ENCODE results near the gene TMEM87A. TPM values are rescaled to one million over a fixed set of nuclear protein-coding genes. Genes with fewer than 3 reads are reported as not detected.
"Not testable (repeated sequence)": the region's sequence is repeated elsewhere in the genome, so short reads cannot be mapped to it uniquely, and the experiment has no call there.

Gene TMEM87A
- total RNA-seq, 1 donor from 2014 or later: 17.3 TPM

GRCh38 chr15:42275780-42276391 is 2.7 kb upstream of the TMEM87A start:
- ATAC-seq (ENCODE audit: poor library complexity) (no peak), DNase-seq (no peak)
- intact Hi-C loops (cut with DNase I): no loop called here

- DNase-seq: no peak
- intact Hi-C loops (cut with DNase I): no loop called here
- no peak for ATAC-seq (ENCODE audit: poor library complexity)
These were observed 1.4 kb upstream of the TMEM87A start for GRCh38 chr15:42274702-42274989.

GRCh38 chr15:42273900-42274701 is 868 bp upstream of the TMEM87A start:
- DNase-seq (peak; percentile 83), ATAC-seq (ENCODE audit: poor library complexity) (peak; percentile 51)
- intact Hi-C loops (cut with DNase I): no loop called here

GRCh38 chr15:42270996-42271395 is 2.2 kb downstream of the TMEM87A start:
- intact Hi-C loops (cut with DNase I): no loop called here
- ATAC-seq (ENCODE audit: poor library complexity): no peak
- DNase-seq: no peak

GRCh38 chr15:42270551-42270950 is 2.7 kb downstream of the TMEM87A start:
- intact Hi-C loops (cut with DNase I): no loop called here

GRCh38 chr15:42267286-42267685 is 5.9 kb downstream of the TMEM87A start:
- DNase-seq: no peak
- intact Hi-C loops (cut with DNase I): no loop called here
- ATAC-seq (ENCODE audit: poor library complexity): no peak

More at GRCh38 chr15:42270551-42270950, 2.7 kb downstream of the TMEM87A start:
- ATAC-seq (ENCODE audit: poor library complexity) (no peak), DNase-seq (no peak)

GRCh38 chr15:42264795-42265194 is 8.4 kb downstream of the TMEM87A start:
- ATAC-seq (ENCODE audit: poor library complexity): no peak
- DNase-seq: no peak
- intact Hi-C loops (cut with DNase I): no loop called here

- no peak for ATAC-seq (ENCODE audit: poor library complexity)
These were observed 19.9 kb downstream of the TMEM87A start for GRCh38 chr15:42253300-42253699.

GRCh38 chr15:42240823-42241222 is 32.4 kb downstream of the TMEM87A start:
- DNase-seq: no peak
- ATAC-seq (ENCODE audit: poor library complexity): no peak
- intact Hi-C loops (cut with DNase I): no loop called here

More at GRCh38 chr15:42253300-42253699, 19.9 kb downstream of the TMEM87A start:
- intact Hi-C loops (cut with DNase I): no loop called here
- DNase-seq: no peak

GRCh38 chr15:42239528-42240182 is 33.6 kb downstream of the TMEM87A start:
- ATAC-seq (ENCODE audit: poor library complexity): no peak
- no peak for DNase-seq
- intact Hi-C loops (cut with DNase I): no loop called here

- DNase-seq (no peak), ATAC-seq (ENCODE audit: poor library complexity) (no peak)
- intact Hi-C loops (cut with DNase I): no loop called here
These were observed 40.1 kb downstream of the TMEM87A start for GRCh38 chr15:42233107-42233506.

- ATAC-seq (ENCODE audit: poor library complexity): no peak
- intact Hi-C loops (cut with DNase I): no loop called here
- DNase-seq: no peak
These were observed 40.6 kb downstream of the TMEM87A start for GRCh38 chr15:42232606-42233005.

- ATAC-seq (ENCODE audit: poor library complexity): no peak
- no peak for DNase-seq
- intact Hi-C loops (cut with DNase I): no loop called here
These were observed 42.1 kb downstream of the TMEM87A start for GRCh38 chr15:42231088-42231487.

- intact Hi-C loops (cut with DNase I); ATAC-seq (ENCODE audit: poor library complexity); DNase-seq: not testable (repeated sequence)
These were observed 44.3 kb downstream of the TMEM87A start for GRCh38 chr15:42228981-42229380.

- ATAC-seq (ENCODE audit: poor library complexity): no peak
- intact Hi-C loops (cut with DNase I): no loop called here
- no peak for DNase-seq
These were observed 45.2 kb downstream of the TMEM87A start for GRCh38 chr15:42228036-42228435.

- intact Hi-C loops (cut with DNase I): no loop called here
- DNase-seq (no peak), ATAC-seq (ENCODE audit: poor library complexity) (no peak)
These were observed 46.6 kb downstream of the TMEM87A start for GRCh38 chr15:42226648-42227047.

GRCh38 chr15:42220216-42220615 is 53.0 kb downstream of the TMEM87A start:
- intact Hi-C loops (cut with DNase I): no loop called here
- DNase-seq: no peak
- ATAC-seq (ENCODE audit: poor library complexity): no peak

GRCh38 chr15:42218953-42219592 is 54.2 kb downstream of the TMEM87A start:
- intact Hi-C loops (cut with DNase I): no loop called here

GRCh38 chr15:42217568-42217967 is 55.7 kb downstream of the TMEM87A start:
- DNase-seq (no peak), ATAC-seq (ENCODE audit: poor library complexity) (no peak)
- intact Hi-C loops (cut with DNase I): no loop called here

More at GRCh38 chr15:42218953-42219592, 54.2 kb downstream of the TMEM87A start:
- DNase-seq (no peak), ATAC-seq (ENCODE audit: poor library complexity) (no peak)

Data from Right ventricle myocardium superior (tissue), 1 donor.